ENCODE data around the gene PLCB1.
"Not testable (repeated sequence)": the region's sequence is repeated elsewhere in the genome, so short reads cannot be mapped to it uniquely, and the experiment has no call there.

PLCB1 gene

DNA sequence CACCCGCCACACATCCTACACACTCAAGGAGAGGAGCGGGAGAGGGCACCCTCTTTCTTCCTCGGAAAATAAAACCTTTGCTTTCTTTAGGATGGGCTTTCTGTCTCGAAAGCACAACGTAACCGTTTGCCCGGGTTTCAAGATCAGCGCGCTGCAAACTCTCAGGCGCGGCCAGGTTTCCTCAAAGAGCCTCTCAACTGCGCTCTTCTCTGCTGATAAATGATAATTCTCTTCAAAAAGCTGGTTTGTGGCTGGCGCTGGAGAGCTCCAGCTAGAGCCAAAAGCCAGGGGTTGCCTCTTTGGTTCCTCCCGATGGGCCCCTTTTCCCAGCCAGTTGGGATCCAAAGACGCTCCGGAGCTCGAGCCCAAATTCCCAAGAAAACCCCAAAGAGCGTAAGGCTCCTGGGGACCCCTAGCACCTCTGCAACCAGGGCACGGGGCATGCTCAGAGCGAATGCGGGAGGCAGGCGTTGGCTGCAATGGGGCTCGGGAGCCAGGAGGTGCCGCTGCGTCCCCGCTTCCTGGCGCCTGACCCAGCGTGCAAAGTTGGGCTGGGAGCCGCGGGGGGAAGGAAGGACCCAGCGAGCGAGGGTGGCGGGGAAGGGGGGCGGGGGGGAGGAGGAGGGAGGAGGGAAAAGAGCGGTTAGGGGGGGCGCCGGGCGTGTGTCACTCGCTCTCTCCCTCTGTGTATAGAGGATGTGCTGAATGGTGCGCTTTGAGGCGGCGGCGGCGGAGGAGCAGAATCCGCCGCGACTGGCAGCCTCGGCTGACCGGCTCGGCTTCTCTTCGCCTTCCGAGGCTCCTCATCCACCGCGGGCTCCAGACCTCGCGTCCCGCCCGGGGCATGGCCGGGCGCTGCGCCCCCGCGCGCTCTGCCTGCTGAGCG is at the start of gene PLCB1:
PLCB1 (plus strand) TSS at position 669 of the 886 bp plus-strand sequence. CDS start 386 bp downstream, outside the sequence.
- DNase-seq (ENCODE audit: low read depth) = peak; percentile 70

DNA sequence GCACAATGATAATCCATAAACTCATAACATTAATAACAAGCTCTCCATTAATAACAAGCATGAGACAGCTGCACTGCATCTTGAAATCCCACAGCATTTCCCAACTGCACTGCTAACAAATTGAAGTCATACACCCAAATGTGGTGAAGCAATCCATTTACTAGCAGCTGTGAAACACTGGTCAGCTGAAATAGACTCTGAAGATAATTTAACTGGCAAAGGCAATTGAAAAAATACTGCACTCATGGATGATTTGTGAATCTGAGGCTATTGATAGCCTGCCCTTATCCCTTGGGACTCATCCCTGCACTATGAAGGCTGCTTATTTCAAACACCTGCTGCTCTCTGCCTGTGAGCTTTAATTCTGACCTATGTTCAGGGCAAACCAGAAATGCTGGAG is 49.1 kb upstream of the PLCB1 start:
- DNase-seq (ENCODE audit: low read depth) = peak; percentile 76

DNA sequence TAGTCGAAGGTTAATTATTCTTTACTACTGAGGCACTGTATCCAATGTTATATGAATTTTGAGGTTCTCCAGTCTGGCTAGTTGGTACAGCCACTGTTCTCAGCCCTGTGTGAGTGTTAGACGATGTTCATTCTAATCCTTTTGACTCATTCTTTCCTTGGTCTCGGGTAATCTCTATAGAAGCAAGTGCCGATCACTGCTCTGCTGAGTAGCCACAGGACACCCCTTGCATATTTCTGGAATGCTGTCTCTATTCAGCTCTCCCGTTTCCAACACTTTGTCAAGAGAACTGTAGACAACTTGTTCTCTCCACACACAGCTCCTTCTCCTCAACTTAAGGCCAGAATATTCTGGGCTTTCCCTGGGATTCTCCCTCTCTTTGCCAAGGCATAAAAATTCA is 42.4 kb upstream of the PLCB1 start:
- no peak for DNase-seq (ENCODE audit: low read depth)

DNA sequence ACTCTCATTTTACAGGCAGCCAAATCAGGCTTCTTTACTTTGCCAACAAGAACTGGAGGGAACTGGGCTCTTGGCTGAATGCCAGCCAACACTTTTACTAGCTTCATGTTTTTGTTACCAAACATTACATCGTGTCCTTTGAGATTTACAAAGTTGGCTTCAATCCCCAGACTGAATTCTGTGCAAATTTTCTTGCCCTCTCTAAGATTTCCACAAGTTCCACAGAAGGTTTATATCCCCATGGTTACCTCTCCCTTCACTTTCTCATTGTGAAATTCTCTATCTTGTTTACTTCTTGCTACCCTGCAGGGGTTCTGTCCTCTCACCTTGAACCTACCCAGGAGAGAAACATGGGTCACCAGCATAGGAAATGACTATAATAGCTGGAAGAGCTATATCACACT is 37.6 kb upstream of the PLCB1 start:
- DNase-seq (ENCODE audit: low read depth) = peak; percentile 75

DNA sequence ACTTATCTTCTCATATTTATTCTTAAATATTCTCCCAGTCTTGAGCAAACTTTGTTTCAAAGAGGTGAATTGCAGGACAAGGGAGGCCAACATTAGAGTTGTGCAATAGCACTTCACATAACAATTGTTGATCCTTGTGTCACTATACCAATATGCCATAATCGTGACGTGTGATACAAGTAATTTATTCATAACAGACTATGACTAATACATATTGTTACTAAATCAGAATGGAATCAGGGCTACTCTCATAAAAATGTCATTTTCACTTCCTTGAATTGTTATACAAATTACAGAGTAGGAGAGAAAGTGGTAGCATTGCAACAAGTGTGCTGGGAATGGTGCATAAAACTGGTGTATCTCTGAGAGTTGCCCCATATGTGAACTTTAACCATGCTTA is 37.2 kb upstream of the PLCB1 start:
- DNase-seq (ENCODE audit: low read depth) = peak; percentile 57

DNA sequence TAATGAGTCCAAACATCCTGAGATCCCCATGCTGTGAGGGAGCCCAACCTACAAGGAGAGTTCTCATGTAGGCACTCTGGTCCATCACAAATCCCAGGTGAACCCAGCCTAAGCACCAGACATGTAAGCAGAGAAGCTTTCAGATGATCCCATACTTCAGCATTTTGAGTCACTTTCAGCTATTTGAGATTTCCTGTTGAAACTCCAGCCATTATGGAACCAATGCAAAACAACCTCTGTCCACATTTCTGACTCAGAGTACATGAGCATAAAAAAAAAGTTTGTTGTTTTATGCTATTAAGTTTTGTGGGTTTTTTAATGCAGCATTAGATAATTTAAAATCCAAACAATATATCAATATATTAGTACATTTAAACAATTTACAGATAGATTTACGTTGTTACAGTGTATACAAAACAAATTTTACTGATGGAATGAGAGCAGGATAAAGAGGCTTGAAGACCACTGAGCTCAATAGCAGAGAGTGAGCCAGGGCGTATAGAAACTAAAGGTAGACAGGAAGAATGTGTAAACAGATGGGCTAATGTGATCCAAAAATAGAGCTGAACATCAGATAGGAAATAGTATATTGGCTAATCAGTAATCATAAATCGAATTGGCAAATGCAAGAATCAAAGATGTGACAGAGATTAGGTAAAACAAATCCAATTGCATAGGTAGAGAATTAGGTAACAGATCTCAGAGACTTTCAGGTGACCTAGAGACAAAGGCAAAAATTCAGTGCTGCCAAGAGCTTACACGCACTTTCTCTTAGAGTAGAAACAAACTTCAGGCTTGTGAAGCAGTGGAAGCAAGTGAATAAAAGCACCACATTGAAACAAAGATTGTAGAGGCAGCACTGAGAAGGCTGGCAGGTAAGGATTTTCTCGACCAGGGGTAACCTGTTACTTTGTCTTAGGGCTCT is 36.2 kb upstream of the PLCB1 start:
- peak; percentile 60 for DNase-seq (ENCODE audit: low read depth)

DNA sequence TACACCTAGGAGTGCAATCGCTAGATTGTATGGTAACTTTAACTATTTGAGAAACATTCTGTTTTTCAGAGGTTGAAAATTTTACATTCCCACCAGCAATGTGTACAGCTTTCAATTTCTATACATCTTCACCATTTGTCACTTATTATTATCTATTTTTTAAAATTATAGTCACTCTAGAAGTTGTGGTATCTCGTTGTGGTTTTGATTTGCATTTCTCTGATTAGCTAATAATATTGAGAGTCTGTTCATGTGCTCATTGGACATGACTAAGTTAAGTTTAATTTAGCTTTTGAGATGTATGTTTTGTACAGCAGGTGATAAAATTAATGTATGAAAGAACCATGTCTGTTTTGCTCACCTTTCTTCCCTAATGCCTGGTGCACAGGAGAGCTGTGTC is 34.8 kb upstream of the PLCB1 start:
- DNase-seq (ENCODE audit: low read depth) = no peak

DNA sequence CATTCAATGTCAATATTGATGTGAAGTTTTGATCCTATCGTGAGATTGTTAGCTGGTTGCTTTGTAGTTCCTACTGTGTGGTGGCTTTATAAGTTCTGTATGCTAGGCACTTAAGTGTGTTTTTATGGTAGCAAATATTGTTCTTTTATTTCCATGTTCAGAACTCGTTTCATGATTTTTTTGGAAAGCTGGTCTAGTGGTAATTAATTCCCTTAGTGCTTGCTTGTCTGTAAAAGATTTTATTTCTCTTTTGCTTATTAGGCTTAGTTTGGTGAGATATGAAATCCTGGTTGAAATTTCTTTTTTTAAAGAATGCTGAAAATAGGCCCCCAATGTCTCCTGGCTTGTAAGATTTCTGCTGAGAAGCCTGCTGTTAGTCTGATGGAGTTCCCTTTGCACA is 27.8 kb upstream of the PLCB1 start:
- no peak for DNase-seq (ENCODE audit: low read depth)

DNA sequence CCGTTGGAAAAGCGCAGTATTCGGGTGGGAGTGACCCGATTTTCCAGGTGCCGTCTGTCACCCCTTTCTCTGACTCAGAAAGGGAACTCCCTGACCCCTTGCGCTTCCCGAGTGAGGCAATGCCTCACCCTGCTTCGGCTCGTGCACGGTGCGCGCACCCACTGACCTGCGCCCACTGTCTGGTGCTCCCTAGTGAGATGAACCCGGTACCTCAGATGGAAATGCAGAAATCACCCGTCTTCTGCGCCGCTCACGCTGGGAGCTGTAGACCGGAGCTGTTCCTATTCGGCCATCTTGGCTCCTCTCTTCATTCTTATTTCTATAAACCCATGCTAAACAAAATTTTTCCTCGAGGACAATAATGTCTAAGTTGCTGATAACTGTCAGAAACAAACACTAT is 17.5 kb upstream of the PLCB1 start:
- not testable (repeated sequence) for DNase-seq (ENCODE audit: low read depth)

DNA sequence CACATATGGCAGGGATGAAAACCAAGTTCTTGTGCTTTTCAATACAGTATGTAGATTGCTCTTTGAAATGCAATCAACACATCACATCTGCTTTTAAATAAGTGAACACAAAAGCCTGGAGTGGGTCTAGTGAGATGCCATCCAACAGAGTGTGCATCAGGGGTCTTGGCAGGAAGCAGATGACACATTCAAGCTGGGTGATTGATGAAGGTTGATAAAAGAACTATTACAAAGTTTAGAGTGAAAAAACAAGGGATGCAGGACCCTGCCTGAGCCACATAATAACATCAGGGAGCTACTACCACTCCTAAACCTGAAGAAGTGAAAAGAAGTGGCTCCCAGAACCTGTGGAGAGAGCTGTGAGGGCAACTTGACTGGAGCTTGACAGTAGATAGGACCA is 16.6 kb upstream of the PLCB1 start:
- DNase-seq (ENCODE audit: low read depth) = no peak

DNA sequence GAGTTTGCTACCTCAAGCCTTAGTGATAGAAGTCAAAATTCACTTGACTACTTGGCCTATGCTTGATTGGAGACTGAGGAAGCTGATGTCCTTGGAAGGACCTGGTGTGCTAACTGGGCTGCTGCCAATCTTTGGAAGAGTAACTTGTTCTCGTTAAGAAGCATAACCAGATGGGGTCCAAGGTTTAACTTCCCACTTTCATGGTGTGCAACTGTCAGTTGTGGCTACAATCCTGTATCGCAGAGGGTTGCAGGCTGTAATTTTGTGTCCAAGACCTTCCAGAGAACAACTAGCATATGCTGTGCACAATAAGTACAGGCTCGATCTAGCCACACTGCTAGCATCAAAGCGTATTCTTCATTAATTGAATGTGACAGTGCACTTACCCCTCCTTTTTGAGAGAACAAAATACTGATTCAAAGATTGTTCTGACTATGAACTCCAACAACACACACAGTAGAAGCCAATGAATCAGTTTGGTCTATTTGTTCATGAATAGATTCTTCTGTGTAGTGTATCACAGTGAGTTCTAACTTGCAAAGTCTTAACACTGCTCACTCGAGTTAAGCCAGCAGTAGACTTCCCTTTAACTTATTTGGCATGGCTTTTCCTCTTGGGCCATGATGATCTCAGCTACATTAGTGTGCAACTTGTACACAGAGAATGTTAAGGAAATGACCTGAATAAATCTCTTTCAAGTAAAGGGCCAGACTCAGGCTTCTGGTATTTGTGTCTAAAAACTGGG is 15.8 kb upstream of the PLCB1 start:
- DNase-seq (ENCODE audit: low read depth) = peak; percentile 81

DNA sequence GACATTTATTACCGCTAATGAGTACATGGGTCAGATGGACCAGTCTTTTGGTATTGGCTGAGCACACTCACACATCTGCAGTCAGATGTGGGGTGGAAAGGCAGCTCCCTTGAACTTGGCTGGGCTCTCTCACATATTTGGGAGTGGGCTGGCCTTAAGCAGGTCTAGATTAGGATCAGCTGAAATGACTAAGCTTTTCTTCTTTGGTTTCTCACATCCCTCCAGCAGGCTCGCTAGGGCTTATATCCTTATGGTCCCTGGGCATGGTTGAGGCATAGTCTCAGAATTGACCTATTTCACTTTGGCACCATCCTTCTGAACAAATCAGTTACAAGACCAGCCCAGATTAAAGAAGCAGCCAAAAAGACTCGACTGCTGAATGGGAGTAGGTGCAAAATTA is 14.4 kb upstream of the PLCB1 start:
- no peak for DNase-seq (ENCODE audit: low read depth)

DNA sequence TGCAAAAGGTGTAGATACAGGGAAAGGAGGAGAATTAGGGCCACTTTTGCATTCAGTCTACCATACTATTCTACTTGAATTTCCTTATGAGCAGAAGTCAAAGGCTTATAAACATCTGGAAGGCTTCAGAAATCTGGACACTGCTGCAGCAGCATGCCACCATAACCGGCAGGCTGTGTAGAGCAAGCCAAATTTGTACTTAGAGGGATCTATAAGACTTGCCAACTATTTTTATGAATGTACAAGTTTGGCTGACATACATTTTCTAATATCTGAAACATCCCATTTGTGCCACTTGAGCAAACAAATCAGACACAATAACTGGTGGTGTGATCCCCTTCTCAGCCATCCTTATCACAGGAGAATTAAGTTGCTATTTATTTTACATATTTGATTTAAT is 14.0 kb upstream of the PLCB1 start:
- no peak for DNase-seq (ENCODE audit: low read depth)

DNA sequence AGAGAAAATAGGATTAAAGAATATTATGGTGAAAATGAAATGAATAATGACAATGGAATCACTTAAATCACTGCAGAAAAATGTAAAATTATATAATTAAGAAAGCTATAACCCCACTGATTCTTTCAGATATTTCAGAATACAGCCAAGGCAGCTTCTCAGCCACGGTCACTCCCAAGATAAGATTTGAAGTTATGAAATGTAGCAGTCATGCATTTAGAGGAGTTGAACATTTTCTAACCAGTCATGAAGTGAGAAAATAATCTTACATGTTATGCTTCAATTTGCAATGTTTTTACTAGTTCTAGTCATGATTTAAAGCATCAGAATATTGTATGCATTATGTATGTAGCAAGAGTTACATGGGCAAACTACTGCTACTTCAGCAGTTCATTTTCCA is 13.3 kb upstream of the PLCB1 start:
- no peak for DNase-seq (ENCODE audit: low read depth)

DNA sequence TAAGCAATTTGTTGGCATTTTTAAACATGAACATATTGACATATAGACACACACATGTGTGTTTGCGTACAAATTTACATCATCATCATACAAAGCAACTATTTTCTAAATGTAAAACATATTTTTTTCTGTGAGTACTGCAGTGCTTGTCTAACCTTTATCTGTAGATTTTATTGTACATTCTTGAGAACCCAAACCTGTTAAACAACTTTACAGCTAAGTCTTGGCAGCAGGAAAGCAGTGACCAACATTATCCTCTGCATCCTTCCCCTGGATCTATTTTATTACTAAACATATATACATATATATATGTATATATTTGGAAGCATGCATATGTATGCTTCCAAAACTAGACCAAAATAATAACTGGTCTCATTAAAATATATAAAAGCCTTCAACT is 10.4 kb upstream of the PLCB1 start:
- DNase-seq (ENCODE audit: low read depth) = no peak

DNA sequence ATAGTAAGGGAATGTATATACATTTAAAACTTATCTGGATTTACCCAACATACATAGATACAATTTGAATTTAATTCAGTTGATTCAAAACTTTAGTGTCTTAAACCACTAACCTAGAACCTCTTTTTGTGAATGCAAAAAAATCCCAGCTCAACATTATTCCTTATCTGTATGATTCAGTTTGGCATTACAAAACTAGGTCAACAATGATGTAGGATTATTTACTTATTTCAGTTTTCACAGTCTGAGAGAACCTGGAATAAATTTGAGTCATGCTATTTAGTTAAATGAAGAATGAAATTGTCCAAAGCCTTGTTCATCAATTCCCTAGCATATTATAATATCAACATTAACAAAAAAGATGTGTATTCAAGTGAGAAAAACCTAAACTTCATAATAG is 7.4 kb upstream of the PLCB1 start:
- no peak for DNase-seq (ENCODE audit: low read depth)

DNA sequence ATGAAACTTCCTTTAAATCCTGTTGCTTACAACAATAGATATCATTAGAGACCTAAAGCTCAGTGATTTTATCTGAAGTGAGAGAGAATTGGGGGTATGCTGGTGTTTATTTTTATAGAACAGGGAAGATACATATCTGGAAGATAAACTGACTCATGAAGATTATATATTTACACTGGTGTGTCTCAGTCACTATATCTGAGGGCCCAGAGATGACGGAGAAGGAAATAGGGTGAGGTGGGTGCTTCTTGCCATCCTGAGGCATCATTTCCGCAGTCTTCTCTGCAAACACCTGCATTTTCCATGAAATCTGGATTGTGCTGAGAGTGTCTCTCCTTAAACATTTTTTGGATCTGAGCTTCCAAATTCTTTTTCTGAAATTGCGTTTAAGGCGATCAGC is 5.9 kb upstream of the PLCB1 start:
- no peak for DNase-seq (ENCODE audit: low read depth)

DNA sequence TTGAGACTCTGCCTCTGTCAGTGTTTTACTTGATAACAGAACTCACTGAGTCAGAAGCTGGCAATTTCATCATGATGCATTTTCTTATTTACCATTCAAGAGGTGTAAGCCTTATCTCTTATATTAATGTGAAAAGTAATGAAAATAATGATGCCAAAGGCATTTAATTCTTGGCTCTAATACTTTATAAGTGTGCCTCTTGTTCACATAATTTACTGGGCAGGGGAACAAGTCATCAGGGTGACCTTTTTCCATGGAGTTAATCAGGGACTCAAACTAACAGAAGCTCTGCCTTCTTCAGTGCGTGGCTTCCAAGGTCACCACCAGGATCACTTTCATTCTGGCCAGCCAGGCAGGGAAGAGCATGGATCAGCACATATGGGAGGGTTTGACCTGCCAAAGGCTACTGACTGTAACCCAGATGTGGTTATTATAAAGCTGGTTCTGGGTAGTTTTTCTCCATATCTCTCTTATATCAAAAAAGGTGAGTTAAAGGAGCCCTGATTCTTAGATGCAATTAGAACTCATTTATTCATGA is 5.2 kb upstream of the PLCB1 start:
- no peak for DNase-seq (ENCODE audit: low read depth)

DNA sequence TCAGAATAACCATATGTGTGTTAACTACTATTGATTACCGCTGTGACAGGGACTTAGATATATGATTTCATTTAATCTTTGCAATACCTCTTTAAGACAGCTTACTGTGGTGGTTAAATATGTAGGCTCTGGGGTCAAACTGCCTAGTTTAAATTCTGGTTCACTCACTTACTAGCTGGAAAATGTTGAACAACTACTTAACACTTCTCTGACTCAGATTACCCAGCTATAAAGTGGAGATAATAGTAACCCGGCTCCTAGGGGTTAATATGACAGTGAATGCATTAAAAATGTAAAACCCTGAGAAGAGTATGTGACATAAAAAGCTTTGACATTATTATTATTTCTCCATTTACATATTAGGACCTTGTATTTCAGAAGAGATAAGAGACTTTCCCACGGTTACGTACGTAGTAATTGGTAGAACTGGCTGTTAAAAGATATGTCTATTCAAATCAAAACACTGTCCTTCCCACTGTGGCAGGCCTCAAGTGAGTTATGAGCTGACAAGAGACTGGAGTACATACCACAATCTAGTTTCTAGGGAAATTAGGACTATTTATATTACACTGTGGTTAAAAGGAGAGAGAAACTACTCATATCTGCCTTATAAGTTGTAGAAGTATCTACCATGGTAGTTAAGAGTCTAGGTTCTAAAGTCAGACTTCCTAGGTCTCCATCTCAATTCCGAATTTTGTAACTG is 4.4 kb upstream of the PLCB1 start:
- no peak for DNase-seq (ENCODE audit: low read depth)

DNA sequence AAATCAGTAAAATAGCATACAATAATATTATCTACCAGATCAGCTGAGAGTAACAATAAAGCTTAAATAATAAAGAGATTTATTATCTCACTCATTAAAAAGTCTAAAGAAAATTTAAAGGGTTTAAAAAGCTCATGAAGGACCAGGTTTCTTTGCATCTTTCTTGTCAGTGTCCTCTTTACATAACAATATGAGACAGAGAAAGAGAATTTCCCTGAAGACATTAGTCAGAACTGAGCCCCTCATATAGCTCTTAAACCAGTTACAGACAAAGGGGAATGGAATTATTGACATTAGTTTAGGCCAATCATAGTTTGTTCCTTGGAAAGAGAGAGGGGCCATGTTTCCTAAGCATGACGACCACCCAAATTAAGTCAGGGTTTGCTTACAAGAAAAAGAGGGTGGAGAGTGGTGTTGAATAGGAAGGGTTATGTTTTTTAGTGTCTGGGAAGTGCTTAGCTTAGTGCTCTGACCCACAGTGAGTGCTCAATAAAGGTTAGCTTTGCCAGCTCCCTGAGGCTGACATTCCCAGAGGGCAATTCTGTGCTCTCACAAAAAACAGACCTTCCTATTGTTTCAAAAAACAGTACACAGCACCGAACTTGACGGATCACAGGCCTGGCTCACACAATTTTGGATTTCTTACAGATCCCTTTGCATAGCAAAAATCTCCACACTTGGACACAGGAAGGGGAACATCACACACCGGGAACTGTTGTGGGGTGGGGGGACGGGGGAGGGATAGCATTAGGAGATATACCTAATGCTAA is 3.6 kb upstream of the PLCB1 start:
- no peak for DNase-seq (ENCODE audit: low read depth)

All from stromal cell of bone marrow (primary cell).